Thyroid gland (tissue), 4 donors: Measurements from ENCODE around the gene KLHL2. TPM values are rescaled to one million over a fixed set of nuclear protein-coding genes. Genes with fewer than 3 reads are reported as not detected.
A peak's percentile ranks its signal among the peaks of the same experiment; 100 is the strongest.
"Not testable (repeated sequence)": the region's sequence is repeated elsewhere in the genome, so short reads cannot be mapped to it uniquely, and the experiment has no call there.

Source experiments
- DNase-seq, 2 donors: peaks; one replicate each; pipeline ENCODE4 v3.0.0-alpha.2; 2019
- H3K27ac ChIP-seq, 3 donors: fragments of 200-600 bp; sonication (generic); 1 replicate in 2 of 3; 2 replicates in 1 of 3; pipeline ENCODE4 v1.5.1; 2016 to 2019; ENCODE audit warnings: mild to moderate bottlenecking in 1 of 3, moderate library complexity in 1 of 3
- H3K27me3 ChIP-seq: fragments of 200-600 bp; sonication (generic); one replicate; pipeline ENCODE4 v1.5.1; 2019
- H3K36me3 ChIP-seq, 2 donors: fragments of 200-600 bp; sonication (generic); one replicate each; pipeline ENCODE4 v1.5.1; 2016 to 2019
- H3K4me1 ChIP-seq, 2 donors: fragments of 200-600 bp; sonication (generic); one replicate each; pipeline ENCODE4 v1.5.1; 2017 to 2019
- H3K4me3 ChIP-seq, 3 donors: fragments of 200-600 bp; sonication (generic); replicated peaks in 1 of 3; 1 replicate in 2 of 3; 2 replicates in 1 of 3; pipeline ENCODE4 v1.5.1; 2016; ENCODE audit warnings: mild to moderate bottlenecking in 1 of 3
- H3K9me3 ChIP-seq: fragments of 200-600 bp; sonication (generic); one replicate; pipeline ENCODE4 v1.5.1; 2017
- CTCF ChIP-seq, 6 experiments: fragments of 200-600 bp in 3 of 6; fragments of 450-650 bp in 3 of 6; sonication (generic) in 3 of 6; IDR thresholded peaks; one replicate each; pipeline ENCODE4 v1.5.1; 2016 to 2019; ENCODE audit warnings: antibody characterized with exemption in 6 of 6, mild to moderate bottlenecking in 2 of 6, inconsistent platforms in 1 of 6, moderate library complexity in 1 of 6
- POLR2A ChIP-seq, 2 donors: fragments of 450-650 bp; IDR thresholded peaks; one replicate each; pipeline ENCODE4 v1.6.1; 2017; ENCODE audit warnings: antibody characterized with exemption in 2 of 2, mild to moderate bottlenecking in 2 of 2, moderate library complexity in 1 of 2
- WGBS, 2 donors: methylation state at CpG; one replicate each; pipeline ENCODE4 v1.1.5; 2017; 5-methylcytosine and 5-hydroxymethylcytosine counted together
- intact Hi-C: fragments of 100-400 bp; cut with DNase I; formaldehyde crosslinking; loops from one replicate; pipeline ENCODE4 v1.15.1; 2023
- total RNA-seq, 4 donors: library from RNA; depleted of rRNA; stranded (reverse); fragments of >200 nt; gene quantifications; one replicate each; pipeline ENCODE4 v1.2.3, GENCODE V29; 2016

KLHL2 gene
- total RNA-seq, 4 donors from 2014 or later: 30.9 to 45.2 (median 35.8) TPM

GRCh38 chr4:165170819-165171218 is 36.5 kb upstream of the KLHL2 start:
- no peak overlapping the region for H3K4me3 ChIP-seq
- H3K4me1 ChIP-seq: no peaks in the 10 kb centered on the region
- intact Hi-C loops: no loop called here
- DNase-seq: no peak
- H3K27me3 ChIP-seq: no peaks in the 10 kb centered on the region
- no peak overlapping the region for H3K27ac ChIP-seq
- H3K36me3 ChIP-seq: no peaks in the 10 kb centered on the region
- TF ChIP-seq CTCF (IDR thresholded peaks at IDR 0.05) (no peak), POLR2A (IDR thresholded peaks at IDR 0.05) (no peak)
- WGBS, 2 donors: 67 to 72% methylated on average over 2 of the region's 2 CpGs
- no peaks in the 10 kb centered on the region for H3K9me3 ChIP-seq

- H3K36me3 ChIP-seq, H3K9me3 ChIP-seq, intact Hi-C loops, H3K27ac ChIP-seq, DNase-seq, H3K4me1 ChIP-seq, H3K27me3 ChIP-seq, H3K4me3 ChIP-seq: not testable (repeated sequence)
- 87 to 88% methylated on average over 3 of the region's 3 CpGs for WGBS, 2 donors
These were observed 31.9 kb upstream of the KLHL2 start for GRCh38 chr4:165175470-165175869.

- Histone ChIP-seq H3K9me3 (no peaks in the 10 kb centered on the region), H3K4me1 (peaks cover 0 to 5% of the 10 kb centered on the region in 2 donors), H3K4me3 (no peak overlapping the region), H3K27me3 (no peaks in the 10 kb centered on the region), H3K27ac (no peak overlapping the region), H3K36me3 (no peaks in the 10 kb centered on the region)
- 53 to 56% methylated on average over 7 of the region's 7 CpGs for WGBS, 2 donors
- peak; percentile 12 to 48 for DNase-seq
- intact Hi-C loops: no loop called here
- no peak for TF ChIP-seq CTCF (IDR thresholded peaks at IDR 0.05)
These were observed 31.5 kb upstream of the KLHL2 start for GRCh38 chr4:165175879-165176278.

- 39 to 45% methylated on average over 3 of the region's 3 CpGs for WGBS, 2 donors
These were observed 29.4 kb upstream of the KLHL2 start for GRCh38 chr4:165177725-165178666.

GRCh38 chr4:165184220-165184619 is 23.1 kb upstream of the KLHL2 start:
- WGBS, 2 donors: 74 to 77% methylated on average over 4 of the region's 4 CpGs
- Histone ChIP-seq H3K36me3 (no peaks in the 10 kb centered on the region), H3K4me3 (no peak overlapping the region), H3K27ac (no peak overlapping the region), H3K27me3 (no peaks in the 10 kb centered on the region), H3K9me3 (no peaks in the 10 kb centered on the region), H3K4me1 (no peaks in the 10 kb centered on the region)
- TF ChIP-seq POLR2A (IDR thresholded peaks at IDR 0.05) (no peak), CTCF (IDR thresholded peaks at IDR 0.05) (no peak)
- DNase-seq: no peak
- intact Hi-C loops: no loop called here

More at GRCh38 chr4:165177725-165178666, 29.4 kb upstream of the KLHL2 start:
- H3K9me3 ChIP-seq: no peaks in the 10 kb centered on the region
- H3K27me3 ChIP-seq: no peaks in the 10 kb centered on the region
- H3K4me1 ChIP-seq: peaks cover 0 to 5% of the 10 kb centered on the region in 2 donors
- no peaks in the 10 kb centered on the region for H3K36me3 ChIP-seq
- intact Hi-C loops: no loop called here
- TF ChIP-seq CTCF (IDR thresholded peaks at IDR 0.05) (no peak), POLR2A (IDR thresholded peaks at IDR 0.05) (no peak)
- peak in 1 of 2 donors; percentile 8 for DNase-seq
- H3K27ac ChIP-seq: peak overlapping the region in 1 of 3 donors; percentile 11
- no peak overlapping the region for H3K4me3 ChIP-seq

- H3K27me3 ChIP-seq, H3K4me3 ChIP-seq, DNase-seq, H3K4me1 ChIP-seq, H3K27ac ChIP-seq, H3K36me3 ChIP-seq, intact Hi-C loops, H3K9me3 ChIP-seq: not testable (repeated sequence)
- 94% methylated on average over 10 of the region's 10 CpGs for WGBS, 2 donors
These were observed 22.4 kb upstream of the KLHL2 start for GRCh38 chr4:165184998-165185397.
